ENCODE data around the gene F2R.
"Not testable (repeated sequence)": the region's sequence is repeated elsewhere in the genome, so short reads cannot be mapped to it uniquely, and the experiment has no call there.

GRCh38 chr5:76780616-76781015, 64.7 kb downstream of the F2R start:
- not testable (repeated sequence) for TF ChIP-seq CTCF, POLR2A (IDR thresholded peaks at IDR 0.05)

Data from esophagus squamous epithelium (tissue), 4 donors.